IMR-90 (cell line): ENCODE results near the gene RNF14. TPM values are rescaled to one million over a fixed set of nuclear protein-coding genes. Genes with fewer than 3 reads are reported as not detected.

Source experiments
- ATAC-seq: fragments of 200-7000 bp; cut with Tn5 transposase; 2 replicates; pipeline ENCODE4 v1.9.1; 2020; ENCODE audit warnings: low read depth, mild to moderate bottlenecking, moderate library complexity
- BruUV-seq: library from RNA; stranded (reverse); fragments of 400-500 nt; replicated peaks from 2 replicates; lab custom pipeline; 2021; lab: Mats Ljungman, UMichigan
- CTCF ChIA-PET: fragments of 300-600 bp; formaldehyde crosslinking; extraction: SDS; loops from one replicate; lab custom pipeline; 2021; ENCODE audit warnings: antibody characterized with exemption; lab: Yijun Ruan, JAX
- POLR2A ChIA-PET: fragments of 300-600 bp; sonication (Branson Sonifier 250); formaldehyde crosslinking; loops from one replicate; lab custom pipeline; 2022; ENCODE audit warnings: antibody characterized with exemption; ENCODE audit not compliant: unreplicated experiment; lab: Charles Lee
- DNase-seq: peaks from one replicate; pipeline ENCODE4 v3.0.0; 2013
- H2AFZ ChIP-seq: replicated peaks from 2 replicates; pipeline ENCODE3; 2013; ENCODE audit warnings: low read length, mild to moderate bottlenecking; ENCODE audit not compliant: poor library complexity
- H2AK5ac ChIP-seq: 2 replicates; pipeline ENCODE4 v1.6.1; 2013; ENCODE audit warnings: low read depth, low read length, inconsistent platforms
- H2AK9ac ChIP-seq: replicated peaks from 2 replicates; pipeline ENCODE3; 2013; ENCODE audit warnings: mild to moderate bottlenecking, low read depth, low read length, moderate library complexity; ENCODE audit not compliant: poor library complexity
- H2BK120ac ChIP-seq: 2 replicates; pipeline ENCODE4 v1.6.1; 2013; ENCODE audit warnings: low read depth, low read length, inconsistent platforms
- H2BK15ac ChIP-seq: 3 replicates; pipeline ENCODE4 v1.6.1; 2013; ENCODE audit warnings: low read depth, low read length, inconsistent platforms
- H2BK20ac ChIP-seq: 2 replicates; pipeline ENCODE4 v1.6.1; 2013; ENCODE audit warnings: low read depth, mild to moderate bottlenecking, inconsistent platforms, low read length, moderate library complexity
- H2BK5ac ChIP-seq: 2 replicates; pipeline ENCODE4 v1.6.1; 2013; ENCODE audit warnings: mild to moderate bottlenecking, low read depth, low read length, inconsistent platforms; ENCODE audit not compliant: poor library complexity, severe bottlenecking
- H3K14ac ChIP-seq: replicated peaks from 2 replicates; pipeline ENCODE4 v1.6.1; 2013; ENCODE audit warnings: low read depth, low read length, inconsistent platforms
- H3K18ac ChIP-seq: 2 replicates; pipeline ENCODE4 v1.6.1; 2013; ENCODE audit warnings: low read depth, low read length, control low read depth
- H3K23ac ChIP-seq: 2 replicates; pipeline ENCODE4 v1.6.1; 2013; ENCODE audit warnings: low read depth, low read length, inconsistent platforms
- H3K27ac ChIP-seq: 2 replicates; pipeline ENCODE4 v1.5.1; 2013; ENCODE audit warnings: mild to moderate bottlenecking, control low read depth, low read length; ENCODE audit not compliant: insufficient read depth
- H3K27me3 ChIP-seq: 2 replicates; pipeline ENCODE4 v1.6.1; 2013; ENCODE audit warnings: low read length; ENCODE audit not compliant: control insufficient read depth, insufficient read depth
- H3K36me3 ChIP-seq: 2 replicates; pipeline ENCODE4 v1.6.1; 2013; ENCODE audit warnings: low read length, mixed read lengths; ENCODE audit not compliant: control insufficient read depth, insufficient read depth
- H3K4ac ChIP-seq: 2 replicates; pipeline ENCODE4 v1.6.1; 2013; ENCODE audit warnings: low read depth, low read length, inconsistent platforms
- H3K4me1 ChIP-seq: 2 replicates; pipeline ENCODE4 v1.6.1; 2013; ENCODE audit warnings: low read length, mixed read lengths; ENCODE audit not compliant: control insufficient read depth, insufficient read depth
- H3K4me2 ChIP-seq: 2 replicates; pipeline ENCODE4 v1.6.1; 2013; ENCODE audit warnings: low read depth, mild to moderate bottlenecking, control low read depth, low read length, moderate library complexity
- H3K4me3 ChIP-seq: 2 replicates; pipeline ENCODE4 v1.5.1; 2013; ENCODE audit warnings: low read depth, mild to moderate bottlenecking, control low read depth, low read length, moderate library complexity; ENCODE audit not compliant: insufficient read depth
- H3K56ac ChIP-seq: 2 replicates; pipeline ENCODE4 v1.6.1; 2013; ENCODE audit warnings: low read length, inconsistent platforms; ENCODE audit not compliant: insufficient read depth; ENCODE audit errors: extremely low read depth
- H3K79me1 ChIP-seq, 2 experiments: 2 replicates each; pipeline ENCODE4 v1.6.1; 2013; ENCODE audit warnings: low read length in 2 of 2, inconsistent platforms in 1 of 2, low read depth in 1 of 2
- H3K9ac ChIP-seq: 2 replicates; pipeline ENCODE4 v1.6.1; 2013; ENCODE audit warnings: low read depth, low read length, control low read depth
- H3K9me1 ChIP-seq: 2 replicates; pipeline ENCODE4 v1.6.1; 2013; ENCODE audit warnings: low read length, inconsistent platforms; ENCODE audit not compliant: insufficient read depth
- H3K9me3 ChIP-seq: 2 replicates; pipeline ENCODE4 v1.6.1; 2013; ENCODE audit warnings: low read length; ENCODE audit not compliant: control insufficient read depth, insufficient read depth
- H4K20me1 ChIP-seq: 2 replicates; pipeline ENCODE4 v1.6.1; 2013; ENCODE audit warnings: low read length, inconsistent platforms; ENCODE audit not compliant: insufficient read depth
- H4K5ac ChIP-seq: 2 replicates; pipeline ENCODE4 v1.6.1; 2013; ENCODE audit warnings: mild to moderate bottlenecking, low read depth, low read length, control low read depth
- H4K8ac ChIP-seq, 2 experiments: 2 replicates each; pipeline ENCODE4 v1.6.1; 2013; ENCODE audit warnings: low read depth in 2 of 2, low read length in 2 of 2, control low read depth in 1 of 2, inconsistent platforms in 1 of 2
- H4K91ac ChIP-seq: 2 replicates; pipeline ENCODE4 v1.6.1; 2013; ENCODE audit warnings: low read depth, low read length, inconsistent platforms; ENCODE audit not compliant: insufficient read depth
- BHLHE40 ChIP-seq: fragments of 150-350 bp; IDR thresholded peaks from 2 replicates; pipeline ENCODE4 v1.6.1; 2016; ENCODE audit warnings: mild to moderate bottlenecking, low read depth, low read length
- CEBPB ChIP-seq: IDR thresholded peaks from 2 replicates; pipeline ENCODE4 v1.6.1; 2012; ENCODE audit warnings: low read depth, low read length, improper control_type of control experiment
- CHD1 ChIP-seq: IDR thresholded peaks from 2 replicates; pipeline ENCODE4 v1.6.1; 2012; ENCODE audit warnings: low read depth, low read length, improper control_type of control experiment
- FOS ChIP-seq: fragments of 150-350 bp; IDR thresholded peaks from 2 replicates; pipeline ENCODE4 v1.6.1; 2016; ENCODE audit warnings: low read depth, low read length
- MAZ ChIP-seq: IDR thresholded peaks from 2 replicates; pipeline ENCODE4 v1.6.1; 2012; ENCODE audit warnings: low read depth, mild to moderate bottlenecking, low read length, improper control_type of control experiment, moderate library complexity, borderline replicate concordance
- MXI1 ChIP-seq: IDR thresholded peaks from 2 replicates; pipeline ENCODE4 v1.6.1; 2012; ENCODE audit warnings: low read depth, mild to moderate bottlenecking, low read length, moderate library complexity, borderline replicate concordance
- NFE2L2 ChIP-seq: fragments of 150-350 bp; IDR thresholded peaks from 2 replicates; pipeline ENCODE4 v1.6.1; 2016; ENCODE audit warnings: low read depth, mild to moderate bottlenecking, low read length
- RAD21 ChIP-seq: IDR thresholded peaks from 2 replicates; pipeline ENCODE4 v1.6.1; 2012; ENCODE audit warnings: low read length, improper control_type of control experiment
- RFX5 ChIP-seq: IDR thresholded peaks from 2 replicates; pipeline ENCODE4 v1.8.0; 2012; ENCODE audit warnings: low read depth, mild to moderate bottlenecking, low read length, moderate library complexity
- WGBS, 2 experiments: methylation state at CpG; one replicate each; pipeline versions ENCODE4 v1.1.5 to v1.1.7; 2013; ENCODE audit warnings: missing lambda C conversion rate in 2 of 2; ENCODE audit not compliant: insufficient read length in 1 of 2; ENCODE audit errors: extremely low coverage in 2 of 2; 5-methylcytosine and 5-hydroxymethylcytosine counted together
- dilution Hi-C: fragments of 300-500 bp; cut with HindIII; formaldehyde crosslinking; loops from one replicate; pipeline ENCODE4 v1.14.3; 2018; ENCODE audit warnings: low sequenced_read_pairs; ENCODE audit not compliant: unreplicated experiment
- in situ Hi-C: fragments of 300-500 bp; cut with MboI; formaldehyde crosslinking; loops from 3 replicates; pipeline ENCODE4 v1.14.3; 2019; ENCODE audit warnings: low sequenced_read_pairs, inconsistent platforms, mixed read lengths
- intact Hi-C: fragments of 100-400 bp; cut with micrococcal nuclease; formaldehyde crosslinking; loops from 2 replicates; pipeline ENCODE4 v1.10.0; 2022
- polyA plus RNA-seq, 3 experiments: library from polyadenylated mRNA; depleted of rRNA; stranded (reverse); fragments of >200 nt; gene quantifications; 2 replicates each; pipeline ENCODE4 v1.2.3, GENCODE V29; 2012; ENCODE audit warnings: low replicate concordance in 1 of 3
- total RNA-seq: library from RNA; depleted of rRNA; stranded (reverse); fragments of >200 nt; gene quantifications from 2 replicates; pipeline ENCODE4 v1.2.3, GENCODE V29; 2012
- TF ChIP-seq, protein P1 (sequence below): fragments of 150-350 bp; IDR thresholded peaks from 2 replicates; pipeline ENCODE4 v1.6.1; 2016; ENCODE audit warnings: low read depth, mild to moderate bottlenecking, low read length, moderate library complexity, borderline replicate concordance
- TF ChIP-seq, protein P2 (sequence below): fragments of 150-350 bp; IDR thresholded peaks from 2 replicates; pipeline ENCODE4 v1.6.1; 2017; ENCODE audit warnings: mild to moderate bottlenecking, antibody characterized with exemption, low read length, low read depth

Gene RNF14
- total and polyA plus RNA-seq, 2 of the 4 experiments (the other 2 are of a cell fraction): 36.1 to 106 TPM

GRCh38 chr5:141950207-141951005, 18.5 kb upstream of the RNF14 start:
- Histone ChIP-seq H4K5ac (no peak overlapping the region), H3K27me3 (peaks cover 32% of the 10 kb centered on the region), H2BK120ac (no peak overlapping the region), H3K23ac (no peak overlapping the region), H3K9me3 (no peaks in the 10 kb centered on the region), H3K4me2 (no peak overlapping the region), H3K4me3 (no peak overlapping the region), H2AFZ (no peak overlapping the region), H3K36me3 (no peaks in the 10 kb centered on the region), H3K27ac (no peak overlapping the region), H3K4me1 (no peaks in the 10 kb centered on the region), H4K20me1 (no peaks in the 10 kb centered on the region), H3K18ac (no peak overlapping the region), H4K8ac (no peak overlapping the region), H3K56ac (no peak overlapping the region), H3K14ac (no peak overlapping the region), H3K9me1 (no peaks in the 10 kb centered on the region), H2BK5ac (no peak overlapping the region), H2AK5ac (no peak overlapping the region), H4K91ac (no peak overlapping the region), H3K79me1 (no peaks in the 10 kb centered on the region), H3K4ac (no peak overlapping the region), H3K9ac (no peak overlapping the region), H2AK9ac (no peak overlapping the region), H2BK20ac (no peak overlapping the region), H2BK15ac (no peak overlapping the region)
- no peak for DNase-seq
- intact Hi-C loops (no loop called here), in situ Hi-C loops (no loop called here), dilution Hi-C loops (no loop called here)
- WGBS, 2 experiments: no CpG with 5 or more reads among the region's 3 CpGs
- BruUV-seq: no TSS peak
- POLR2A ChIA-PET: no interaction called here
- ATAC-seq: no peak
- no peak for TF ChIP-seq MXI1
- no peak for TF ChIP-seq NFE2L2
- no peak for TF ChIP-seq BHLHE40
- no peak for TF ChIP-seq CEBPB
- TF ChIP-seq, protein P1, sequence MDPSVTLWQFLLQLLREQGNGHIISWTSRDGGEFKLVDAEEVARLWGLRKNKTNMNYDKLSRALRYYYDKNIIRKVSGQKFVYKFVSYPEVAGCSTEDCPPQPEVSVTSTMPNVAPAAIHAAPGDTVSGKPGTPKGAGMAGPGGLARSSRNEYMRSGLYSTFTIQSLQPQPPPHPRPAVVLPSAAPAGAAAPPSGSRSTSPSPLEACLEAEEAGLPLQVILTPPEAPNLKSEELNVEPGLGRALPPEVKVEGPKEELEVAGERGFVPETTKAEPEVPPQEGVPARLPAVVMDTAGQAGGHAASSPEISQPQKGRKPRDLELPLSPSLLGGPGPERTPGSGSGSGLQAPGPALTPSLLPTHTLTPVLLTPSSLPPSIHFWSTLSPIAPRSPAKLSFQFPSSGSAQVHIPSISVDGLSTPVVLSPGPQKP: no peak
- TF ChIP-seq CHD1: no peak
- TF ChIP-seq, protein P2, sequence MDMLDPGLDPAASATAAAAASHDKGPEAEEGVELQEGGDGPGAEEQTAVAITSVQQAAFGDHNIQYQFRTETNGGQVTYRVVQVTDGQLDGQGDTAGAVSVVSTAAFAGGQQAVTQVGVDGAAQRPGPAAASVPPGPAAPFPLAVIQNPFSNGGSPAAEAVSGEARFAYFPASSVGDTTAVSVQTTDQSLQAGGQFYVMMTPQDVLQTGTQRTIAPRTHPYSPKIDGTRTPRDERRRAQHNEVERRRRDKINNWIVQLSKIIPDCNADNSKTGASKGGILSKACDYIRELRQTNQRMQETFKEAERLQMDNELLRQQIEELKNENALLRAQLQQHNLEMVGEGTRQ: no peak
- no peak for TF ChIP-seq RFX5
- no peak for TF ChIP-seq RAD21
- no peak for TF ChIP-seq MAZ
- no peak for TF ChIP-seq FOS
- CTCF ChIA-PET: no interaction called here
